ENCODE data around the gene GREM1.
A peak's percentile ranks its signal among the peaks of the same experiment; 100 is the strongest.

Gene GREM1

DNA sequence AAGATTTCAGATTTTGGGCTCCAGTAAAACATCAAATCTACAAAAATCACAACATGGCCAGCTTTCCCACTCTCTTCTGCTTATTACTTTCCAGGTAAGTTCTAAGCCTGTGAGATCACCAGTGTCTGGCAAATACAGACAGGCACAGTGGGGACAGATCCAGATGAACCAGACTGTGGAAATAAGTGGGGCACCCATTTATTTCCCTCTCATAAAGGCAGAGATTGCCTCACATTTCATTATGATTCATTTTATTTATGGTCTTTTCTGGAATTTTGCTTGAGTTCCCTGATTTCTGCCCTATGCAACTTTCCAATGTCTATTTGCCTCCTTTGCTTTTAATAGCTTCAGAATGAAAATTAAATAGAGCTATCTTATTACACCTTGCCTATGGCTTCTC, 66.8 kb downstream of the GREM1 start:
- DNase-seq (ENCODE audit: low spot score), result peak; percentile 23

DNA sequence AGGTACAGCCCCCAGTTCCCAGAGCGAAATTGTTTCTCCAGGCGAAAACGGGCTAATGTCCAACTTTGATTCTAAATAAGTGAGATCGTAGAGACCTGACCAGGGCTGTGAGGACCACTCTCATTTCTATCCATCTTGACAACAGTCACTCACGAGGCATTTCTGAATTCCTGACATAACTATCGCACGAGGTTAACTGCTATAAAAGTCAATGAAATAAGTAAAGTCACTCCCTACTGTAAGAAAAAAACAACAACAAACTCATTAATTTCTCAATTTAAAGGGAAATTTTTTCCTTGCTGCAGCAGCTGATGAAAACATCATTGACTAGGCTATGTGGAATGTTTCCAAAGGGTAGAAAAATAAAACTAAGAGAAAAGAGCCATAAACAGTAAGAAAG, 69.1 kb downstream of the GREM1 start:
- DNase-seq (ENCODE audit: low spot score), result no peak

DNA sequence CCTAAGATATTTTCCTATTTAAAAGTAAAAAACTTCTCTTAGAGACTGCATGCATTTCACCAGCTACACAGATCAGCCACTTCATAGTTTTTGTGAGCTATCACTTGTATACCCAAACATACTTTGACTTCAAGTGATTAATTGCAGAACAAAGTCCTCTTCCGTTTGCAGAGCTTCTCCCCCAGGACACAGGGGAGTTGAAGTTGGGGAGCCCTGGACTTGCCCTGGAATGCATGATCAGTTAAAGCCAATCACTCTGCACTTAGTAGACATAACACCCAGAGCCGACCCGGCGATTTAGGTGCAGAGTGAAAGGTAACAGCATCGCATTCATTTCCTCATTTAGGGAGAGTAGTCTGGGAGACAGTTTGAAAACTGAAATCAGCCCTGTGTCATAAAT, 70.1 kb downstream of the GREM1 start:
- no peak for DNase-seq (ENCODE audit: low spot score)

DNA sequence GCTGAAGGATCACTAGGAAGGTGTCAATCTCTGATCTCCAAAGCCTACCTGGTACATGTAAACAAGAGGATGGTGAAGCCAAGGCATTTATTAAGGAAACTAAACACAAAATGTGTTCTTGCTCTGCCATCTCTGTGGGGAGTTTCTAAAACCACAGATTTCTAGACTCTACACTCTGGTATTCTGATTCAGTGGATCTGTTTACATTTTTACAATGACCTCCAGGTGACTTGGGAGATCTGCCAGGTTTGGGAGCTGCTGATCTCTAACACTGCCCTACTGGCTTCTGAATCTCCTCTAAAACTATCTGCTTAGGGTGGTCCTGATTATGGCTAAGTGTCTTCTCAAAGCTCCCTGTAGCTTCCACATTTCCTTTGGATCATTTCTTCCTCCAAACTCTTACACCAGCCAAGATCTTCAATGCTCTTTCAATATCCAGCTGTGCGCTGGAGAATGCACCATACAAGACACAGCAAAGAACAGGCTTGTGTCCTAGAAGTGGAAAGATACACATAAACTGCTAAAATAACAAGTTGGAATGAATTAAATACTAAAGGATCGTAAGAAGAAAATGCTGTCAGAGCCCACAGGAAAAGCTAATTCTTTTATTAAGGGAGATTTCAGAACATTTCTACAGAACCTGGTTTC, 72.7 kb downstream of the GREM1 start:
- peak; percentile 44 for DNase-seq (ENCODE audit: low spot score)

DNA sequence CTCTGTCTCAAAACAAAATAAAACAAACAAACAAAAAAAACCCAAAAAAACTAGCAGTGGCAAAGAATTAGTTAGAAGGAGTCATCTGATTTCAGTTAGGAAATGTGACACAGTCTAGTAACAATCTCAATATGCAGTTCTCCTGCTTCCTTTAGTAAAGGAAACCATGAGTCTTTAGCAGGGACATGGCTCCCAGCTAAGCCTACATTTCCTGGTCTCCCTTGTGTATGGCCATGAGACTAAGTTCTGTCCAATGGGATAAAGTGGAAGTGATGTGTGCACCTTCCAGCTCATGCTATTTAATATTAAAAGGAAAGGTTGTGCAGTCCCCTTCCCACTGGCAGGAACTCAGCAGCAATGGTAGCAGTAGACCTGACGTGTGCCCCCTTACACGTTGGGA, 74.6 kb downstream of the GREM1 start:
- DNase-seq (ENCODE audit: low spot score), result no peak
